ENCODE data around the gene MED27.

Gene MED27

GRCh38 chr9:132077881-132078698 is 1.6 kb downstream of the MED27 start:
- H3K36me3 ChIP-seq (ENCODE audit: insufficient read depth, low read length): peaks cover 25% of the 10 kb centered on the region
- H2AFZ ChIP-seq (ENCODE audit: low read depth, low read length): no peak overlapping the region
- DNase-seq (no peak), ATAC-seq (ENCODE audit: insufficient read depth, low read depth) (no peak)
- H3K9ac ChIP-seq (ENCODE audit: low read depth, low read length): no peak overlapping the region; the same call in 1 of the 2 replicates
- H3K27me3 ChIP-seq (ENCODE audit: insufficient read depth, low read length, poor library complexity): no peaks in the 10 kb centered on the region
- TF ChIP-seq EZH2 (IDR thresholded peaks at IDR 0.05; ENCODE audit: borderline replicate concordance, low read depth, low read length, severe bottlenecking): no peak
- H3K9me3 ChIP-seq (ENCODE audit: insufficient read depth, low read length, severe bottlenecking): no peaks in the 10 kb centered on the region
- H3K79me2 ChIP-seq (ENCODE audit: insufficient read depth, low read length): peaks cover 55% of the 10 kb centered on the region
- peak overlapping the region; percentile 80 for H3K4me2 ChIP-seq (ENCODE audit: insufficient read depth, low read length)
- no peak overlapping the region for H3K27ac ChIP-seq (ENCODE audit: low read length)
- peak overlapping the region in 1 of 2 experiments; percentile 96; a peak in 3 of 4 replicates for H3K4me3 ChIP-seq (ENCODE audit: low read depth in 1 of 2, low read length in 2 of 2)
- H4K20me1 ChIP-seq (ENCODE audit: insufficient read depth, low read length): peaks cover 3% of the 10 kb centered on the region; the same call in 1 of the 2 replicates
- H3K4me1 ChIP-seq (ENCODE audit: insufficient read depth, low read length): peaks cover 39% of the 10 kb centered on the region

DNA sequence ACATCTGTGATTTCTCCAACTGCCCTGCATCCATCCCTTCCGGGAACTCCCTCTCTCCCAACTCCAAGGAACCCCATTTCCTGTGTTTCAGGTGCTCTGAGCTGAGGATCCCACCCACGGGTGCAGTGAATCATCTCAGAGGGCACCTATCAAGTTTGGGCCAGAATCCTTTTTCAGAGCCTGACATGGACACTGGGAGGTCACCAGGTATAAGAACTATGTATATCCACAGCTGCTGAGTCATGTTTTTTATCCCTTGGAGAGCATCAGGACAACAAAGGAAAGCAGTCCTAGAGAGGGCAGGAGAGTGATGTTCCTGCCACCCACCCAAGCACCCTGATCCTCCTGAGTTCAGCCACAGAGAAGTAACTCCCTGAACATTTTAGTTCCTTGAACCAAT is 3.8 kb downstream of the MED27 start:
- no peaks in the 10 kb centered on the region for H3K9me3 ChIP-seq (ENCODE audit: insufficient read depth, low read length, severe bottlenecking)
- H3K27me3 ChIP-seq (ENCODE audit: insufficient read depth, low read length, poor library complexity): no peaks in the 10 kb centered on the region
- DNase-seq: no peak
- no peak for TF ChIP-seq EZH2 (IDR thresholded peaks at IDR 0.05; ENCODE audit: borderline replicate concordance, low read depth, low read length, severe bottlenecking)
- TF ChIP-seq, protein P1, sequence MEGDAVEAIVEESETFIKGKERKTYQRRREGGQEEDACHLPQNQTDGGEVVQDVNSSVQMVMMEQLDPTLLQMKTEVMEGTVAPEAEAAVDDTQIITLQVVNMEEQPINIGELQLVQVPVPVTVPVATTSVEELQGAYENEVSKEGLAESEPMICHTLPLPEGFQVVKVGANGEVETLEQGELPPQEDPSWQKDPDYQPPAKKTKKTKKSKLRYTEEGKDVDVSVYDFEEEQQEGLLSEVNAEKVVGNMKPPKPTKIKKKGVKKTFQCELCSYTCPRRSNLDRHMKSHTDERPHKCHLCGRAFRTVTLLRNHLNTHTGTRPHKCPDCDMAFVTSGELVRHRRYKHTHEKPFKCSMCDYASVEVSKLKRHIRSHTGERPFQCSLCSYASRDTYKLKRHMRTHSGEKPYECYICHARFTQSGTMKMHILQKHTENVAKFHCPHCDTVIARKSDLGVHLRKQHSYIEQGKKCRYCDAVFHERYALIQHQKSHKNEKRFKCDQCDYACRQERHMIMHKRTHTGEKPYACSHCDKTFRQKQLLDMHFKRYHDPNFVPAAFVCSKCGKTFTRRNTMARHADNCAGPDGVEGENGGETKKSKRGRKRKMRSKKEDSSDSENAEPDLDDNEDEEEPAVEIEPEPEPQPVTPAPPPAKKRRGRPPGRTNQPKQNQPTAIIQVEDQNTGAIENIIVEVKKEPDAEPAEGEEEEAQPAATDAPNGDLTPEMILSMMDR (IDR thresholded peaks at IDR 0.05; ENCODE audit: borderline replicate concordance, extremely low read depth, low read length, poor library complexity, severe bottlenecking): no peak
- peaks cover 20% of the 10 kb centered on the region; the same call in 1 of the 2 replicates for H4K20me1 ChIP-seq (ENCODE audit: insufficient read depth, low read length)
- no peak overlapping the region for H2AFZ ChIP-seq (ENCODE audit: low read depth, low read length)
- H3K4me3 ChIP-seq (ENCODE audit: low read depth in 1 of 2, low read length in 2 of 2): no peak overlapping the region
- no peak for ATAC-seq (ENCODE audit: insufficient read depth, low read depth)
- H3K4me2 ChIP-seq (ENCODE audit: insufficient read depth, low read length): no peak overlapping the region
- no peak overlapping the region for H3K27ac ChIP-seq (ENCODE audit: low read length)
- H3K4me1 ChIP-seq (ENCODE audit: insufficient read depth, low read length): peaks cover 39% of the 10 kb centered on the region
- peaks cover 77% of the 10 kb centered on the region for H3K79me2 ChIP-seq (ENCODE audit: insufficient read depth, low read length)
- H3K9ac ChIP-seq (ENCODE audit: low read depth, low read length): no peak overlapping the region
- H3K36me3 ChIP-seq (ENCODE audit: insufficient read depth, low read length): peaks cover 40% of the 10 kb centered on the region

DNA sequence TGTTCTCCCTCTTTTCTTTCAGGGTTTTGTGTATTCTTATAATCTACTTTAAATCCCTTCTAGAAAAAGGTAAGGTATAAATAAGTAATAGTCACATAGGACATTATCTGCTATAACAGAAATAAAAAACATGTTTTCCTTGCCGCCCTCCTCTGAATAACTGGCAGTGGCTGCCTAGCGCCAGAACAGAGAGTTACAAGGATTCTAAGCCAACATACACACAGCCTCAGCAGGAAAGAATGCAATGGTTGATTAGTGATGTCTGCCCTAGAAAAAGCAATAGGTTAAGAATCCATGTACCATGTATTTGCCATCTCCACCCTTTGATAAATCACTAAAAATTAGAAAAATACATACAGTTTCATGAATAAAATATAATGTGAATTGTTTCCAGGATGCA is 4.9 kb downstream of the MED27 start:
- Histone ChIP-seq H3K79me2 (ENCODE audit: insufficient read depth, low read length) (peaks cover 85% of the 10 kb centered on the region), H3K36me3 (ENCODE audit: insufficient read depth, low read length) (peaks cover 40% of the 10 kb centered on the region), H4K20me1 (ENCODE audit: insufficient read depth, low read length) (peaks cover 30% of the 10 kb centered on the region; the same call in 1 of the 2 replicates), H3K4me1 (ENCODE audit: insufficient read depth, low read length) (peaks cover 32% of the 10 kb centered on the region), H3K27me3 (ENCODE audit: insufficient read depth, low read length, poor library complexity) (no peaks in the 10 kb centered on the region), H2AFZ (ENCODE audit: low read depth, low read length) (no peak overlapping the region), H3K27ac (ENCODE audit: low read length) (no peak overlapping the region), H3K4me2 (ENCODE audit: insufficient read depth, low read length) (no peak overlapping the region), H3K9me3 (ENCODE audit: insufficient read depth, low read length, severe bottlenecking) (no peaks in the 10 kb centered on the region), H3K4me3 (ENCODE audit: low read depth in 1 of 2, low read length in 2 of 2) (no peak overlapping the region), H3K9ac (ENCODE audit: low read depth, low read length) (no peak overlapping the region)
- no peak for TF ChIP-seq EZH2 (IDR thresholded peaks at IDR 0.05; ENCODE audit: borderline replicate concordance, low read depth, low read length, severe bottlenecking)
- TF ChIP-seq, protein P1 (IDR thresholded peaks at IDR 0.05; ENCODE audit: borderline replicate concordance, extremely low read depth, low read length, poor library complexity, severe bottlenecking): no peak
- ATAC-seq (ENCODE audit: insufficient read depth, low read depth) (no peak), DNase-seq (no peak)

- Histone ChIP-seq H3K36me3 (ENCODE audit: insufficient read depth, low read length) (peaks cover 42% of the 10 kb centered on the region), H4K20me1 (ENCODE audit: insufficient read depth, low read length) (peaks cover 44% of the 10 kb centered on the region)
- no peak for DNase-seq
These were observed 7.7 kb downstream of the MED27 start for GRCh38 chr9:132071847-132072507.

More at GRCh38 chr9:132071847-132072507, 7.7 kb downstream of the MED27 start:
- H3K9ac ChIP-seq (ENCODE audit: low read depth, low read length): no peak overlapping the region
- no peak overlapping the region for H3K4me3 ChIP-seq (ENCODE audit: low read depth in 1 of 2, low read length in 2 of 2)
- TF ChIP-seq, protein P1 (IDR thresholded peaks at IDR 0.05; ENCODE audit: borderline replicate concordance, extremely low read depth, low read length, poor library complexity, severe bottlenecking): no peak
- no peak for TF ChIP-seq EZH2 (IDR thresholded peaks at IDR 0.05; ENCODE audit: borderline replicate concordance, low read depth, low read length, severe bottlenecking)
- no peak overlapping the region for H3K4me2 ChIP-seq (ENCODE audit: insufficient read depth, low read length)
- no peaks in the 10 kb centered on the region for H3K9me3 ChIP-seq (ENCODE audit: insufficient read depth, low read length, severe bottlenecking)
- H3K27ac ChIP-seq (ENCODE audit: low read length): no peak overlapping the region
- H3K27me3 ChIP-seq (ENCODE audit: insufficient read depth, low read length, poor library complexity): no peaks in the 10 kb centered on the region
- ATAC-seq (ENCODE audit: insufficient read depth, low read depth): no peak
- H2AFZ ChIP-seq (ENCODE audit: low read depth, low read length): no peak overlapping the region
- peaks cover 78% of the 10 kb centered on the region for H3K79me2 ChIP-seq (ENCODE audit: insufficient read depth, low read length)
- peaks cover 11% of the 10 kb centered on the region for H3K4me1 ChIP-seq (ENCODE audit: insufficient read depth, low read length)

Data from DND-41 (cell line).